DOHH2 (cell line): ENCODE results near the gene BACE2.

Experiments
- H3F3A ChIP-seq: fragments of 200-600 bp; sonication (generic), shearing (Covaris generic); 2 replicates; pipeline ENCODE4 v1.6.0; 2016; ENCODE audit warnings: antibody characterized with exemption, mild to moderate bottlenecking; ENCODE audit not compliant: control insufficient read depth, insufficient read depth
- H3K27ac ChIP-seq: fragments of 200-600 bp; sonication (generic); 2 replicates; pipeline ENCODE4 v1.5.1; 2014; ENCODE audit warnings: low read depth, mild to moderate bottlenecking, low read length, moderate library complexity
- H3K27me3 ChIP-seq: fragments of 200-600 bp; sonication (generic); 2 replicates; pipeline ENCODE4 v1.6.1; 2014; ENCODE audit warnings: mild to moderate bottlenecking, low read length, mixed read lengths; ENCODE audit not compliant: control insufficient read depth
- H3K36me3 ChIP-seq: fragments of 200-600 bp; sonication (generic); 2 replicates; pipeline ENCODE4 v1.6.1; 2014; ENCODE audit warnings: mild to moderate bottlenecking, low read length, moderate library complexity, mixed read lengths; ENCODE audit not compliant: control insufficient read depth
- H3K4me1 ChIP-seq: fragments of 200-600 bp; sonication (generic); 2 replicates; pipeline ENCODE4 v1.6.1; 2014; ENCODE audit warnings: mild to moderate bottlenecking, low read length, mixed read lengths; ENCODE audit not compliant: control insufficient read depth
- H3K4me2 ChIP-seq: fragments of 200-600 bp; sonication (generic); 2 replicates; pipeline ENCODE4 v1.6.0; 2014; ENCODE audit warnings: mild to moderate bottlenecking, low read length, moderate library complexity
- H3K4me3 ChIP-seq: fragments of 200-600 bp; sonication (generic); 2 replicates; pipeline ENCODE4 v1.5.1; 2014; ENCODE audit warnings: mild to moderate bottlenecking, low read length, mixed read lengths
- H3K79me2 ChIP-seq: fragments of 200-600 bp; sonication (generic); 2 replicates; pipeline ENCODE4 v1.6.1; 2014; ENCODE audit warnings: mild to moderate bottlenecking, low read length, mixed read lengths; ENCODE audit not compliant: control insufficient read depth
- H3K9me2 ChIP-seq: fragments of 200-600 bp; sonication (generic); replicated peaks from 2 replicates; pipeline ENCODE4 v1.6.1; 2014; ENCODE audit warnings: mild to moderate bottlenecking, low read length, mixed read lengths; ENCODE audit not compliant: control insufficient read depth
- H3K9me3 ChIP-seq: fragments of 200-600 bp; sonication (generic); 2 replicates; pipeline ENCODE4 v1.6.1; 2014; ENCODE audit warnings: antibody characterized with exemption, low read length, mixed read lengths; ENCODE audit not compliant: control insufficient read depth, insufficient read depth
- H4K20me1 ChIP-seq: fragments of 200-600 bp; sonication (generic); 2 replicates; pipeline ENCODE4 v1.6.0; 2014; ENCODE audit warnings: low read depth, mild to moderate bottlenecking, antibody characterized with exemption, low read length, moderate library complexity; ENCODE audit not compliant: control insufficient read depth, insufficient read depth
- CTCF ChIP-seq: fragments of 200-600 bp; sonication (generic); IDR thresholded peaks from one replicate; pipeline ENCODE4 v1.5.1; 2014; ENCODE audit warnings: antibody characterized with exemption, mild to moderate bottlenecking, low read depth, low read length; ENCODE audit not compliant: poor library complexity, severe bottlenecking
- EZH2phosphoT487 ChIP-seq: fragments of 200-600 bp; sonication (generic); IDR thresholded peaks from 2 replicates; pipeline ENCODE4 v1.6.1; 2017; ENCODE audit warnings: borderline replicate concordance, mild to moderate bottlenecking, antibody characterized with exemption, low read length, moderate library complexity, mixed read lengths

BACE2 gene

DNA sequence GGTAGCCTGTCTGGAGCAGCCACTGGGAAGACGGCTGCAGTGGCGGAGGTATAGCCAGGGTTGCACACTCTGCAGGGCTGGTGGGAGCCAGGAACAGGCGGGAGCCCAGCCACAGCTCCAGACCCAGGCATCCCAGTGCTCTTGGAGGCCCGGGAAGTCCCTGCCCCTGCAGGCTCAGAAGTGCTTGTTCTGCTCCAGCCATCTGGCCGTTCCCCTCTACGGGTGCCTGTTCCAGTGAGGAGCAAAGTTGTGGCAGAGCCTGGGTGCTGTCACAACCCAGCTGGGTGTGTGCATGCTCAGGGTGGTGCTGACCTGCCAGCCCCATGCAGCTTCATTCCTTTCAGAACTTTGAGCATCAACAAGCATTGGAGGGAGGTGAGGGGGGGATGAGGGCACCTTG, 31.7 kb upstream of the BACE2 start:
- Histone ChIP-seq H4K20me1 (no peaks in the 10 kb centered on the region), H3K4me3 (no peak overlapping the region), H3K9me3 (no peaks in the 10 kb centered on the region), H3K27ac (no peak overlapping the region), H3K4me1 (no peaks in the 10 kb centered on the region), H3K27me3 (no peaks in the 10 kb centered on the region), H3F3A (no peaks in the 10 kb centered on the region), H3K36me3 (no peaks in the 10 kb centered on the region), H3K4me2 (no peak overlapping the region), H3K79me2 (no peaks in the 10 kb centered on the region), H3K9me2 (no peaks in the 10 kb centered on the region)
- no peak for TF ChIP-seq EZH2phosphoT487
- TF ChIP-seq CTCF = no peak

DNA sequence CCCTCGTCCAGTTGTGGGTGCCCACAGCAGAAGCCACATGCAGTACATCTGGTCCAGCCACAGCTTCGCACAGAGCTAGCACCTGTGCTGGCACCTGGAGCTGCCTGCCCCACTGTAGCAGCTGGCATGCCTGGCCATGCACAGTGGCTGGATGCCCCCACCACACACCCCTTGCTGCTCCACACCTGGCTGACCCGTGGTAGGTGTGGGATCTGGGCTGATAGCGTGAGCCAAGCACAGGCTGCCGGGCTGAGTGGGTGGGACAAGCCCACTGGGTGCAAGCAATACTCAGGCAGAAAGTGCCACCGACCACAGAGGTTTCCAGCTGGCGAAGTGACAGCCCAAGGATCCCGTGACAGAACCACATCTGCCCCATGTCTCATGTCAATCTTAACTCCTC, 30.6 kb upstream of the BACE2 start:
- Histone ChIP-seq H4K20me1 (no peaks in the 10 kb centered on the region), H3K27me3 (no peaks in the 10 kb centered on the region), H3K9me2 (no peaks in the 10 kb centered on the region), H3F3A (no peaks in the 10 kb centered on the region), H3K4me3 (no peak overlapping the region), H3K9me3 (no peaks in the 10 kb centered on the region), H3K79me2 (no peaks in the 10 kb centered on the region), H3K4me2 (no peak overlapping the region), H3K36me3 (no peaks in the 10 kb centered on the region), H3K27ac (no peak overlapping the region), H3K4me1 (no peaks in the 10 kb centered on the region)
- TF ChIP-seq CTCF (no peak), EZH2phosphoT487 (no peak)

GRCh38 chr21:41137889-41138288, 30.1 kb upstream of the BACE2 start:
- H3K9me2 ChIP-seq = no peaks in the 10 kb centered on the region
- no peaks in the 10 kb centered on the region for H3K27me3 ChIP-seq
- H3F3A ChIP-seq = no peaks in the 10 kb centered on the region
- TF ChIP-seq CTCF = no peak
- TF ChIP-seq EZH2phosphoT487 = no peak
- no peak overlapping the region for H3K4me3 ChIP-seq
- H4K20me1 ChIP-seq = no peaks in the 10 kb centered on the region
- H3K27ac ChIP-seq = no peak overlapping the region
- H3K4me2 ChIP-seq = no peak overlapping the region
- H3K9me3 ChIP-seq = no peaks in the 10 kb centered on the region
- no peaks in the 10 kb centered on the region for H3K4me1 ChIP-seq
- no peaks in the 10 kb centered on the region for H3K36me3 ChIP-seq
- no peaks in the 10 kb centered on the region for H3K79me2 ChIP-seq

DNA sequence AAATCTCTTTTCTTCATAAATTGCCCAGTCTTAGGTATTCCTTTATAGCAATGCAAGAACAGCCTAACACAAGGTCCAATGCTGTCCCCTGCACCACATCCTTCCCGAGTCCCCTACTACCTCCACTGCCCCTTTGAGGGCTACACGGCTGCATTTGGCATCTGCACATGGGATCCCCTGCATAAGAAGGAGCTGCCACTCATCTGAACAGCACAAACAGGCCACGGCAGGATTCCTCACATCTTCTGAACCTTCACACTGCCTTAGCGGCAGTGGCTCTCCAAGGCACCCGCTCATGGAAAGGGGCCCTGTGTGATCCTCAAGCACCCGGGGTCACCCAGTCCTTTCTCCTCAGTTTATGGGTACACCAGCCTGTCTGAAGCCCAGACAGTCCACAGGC, 29.2 kb upstream of the BACE2 start:
- Histone ChIP-seq H3K79me2 (no peaks in the 10 kb centered on the region), H3K36me3 (no peaks in the 10 kb centered on the region), H3K27ac (no peak overlapping the region), H3K27me3 (no peaks in the 10 kb centered on the region), H4K20me1 (no peaks in the 10 kb centered on the region), H3K4me2 (no peak overlapping the region), H3K4me1 (no peaks in the 10 kb centered on the region), H3K4me3 (no peak overlapping the region), H3F3A (no peaks in the 10 kb centered on the region), H3K9me3 (no peaks in the 10 kb centered on the region), H3K9me2 (no peaks in the 10 kb centered on the region)
- TF ChIP-seq EZH2phosphoT487 (no peak), CTCF (no peak)
